ENCODE data around the gene AMN1.
"Not testable (repeated sequence)": the region's sequence is repeated elsewhere in the genome, so short reads cannot be mapped to it uniquely, and the experiment has no call there.

Gene AMN1

GRCh38 chr12:31749024-31749704, 20.3 kb upstream of the AMN1 start:
- DNase-seq (ENCODE audit: low spot score in 2 of 2) = peak; percentile 75 to 92
- H3K9me3 ChIP-seq = peaks cover 16% of the 10 kb centered on the region
- no peak overlapping the region for H3K4me3 ChIP-seq
- no peaks in the 10 kb centered on the region for H3K27me3 ChIP-seq (ENCODE audit: low read depth)
- no peaks in the 10 kb centered on the region for H3K36me3 ChIP-seq (replicated peaks)
- in situ Hi-C loops (cut with MboI; ENCODE audit: low sequenced_read_pairs) = no loop called here
- H3K4me1 ChIP-seq = peaks cover 17% of the 10 kb centered on the region

GRCh38 chr12:31745242-31745641, 16.4 kb upstream of the AMN1 start:
- Histone ChIP-seq H3K9me3 (peaks cover 14% of the 10 kb centered on the region), H3K4me3 (no peak overlapping the region), H3K27me3 (ENCODE audit: low read depth) (no peaks in the 10 kb centered on the region), H3K36me3 (replicated peaks) (no peaks in the 10 kb centered on the region), H3K4me1 (peaks cover 11% of the 10 kb centered on the region)
- DNase-seq (ENCODE audit: low spot score in 2 of 2) = no peak
- in situ Hi-C loops (cut with MboI; ENCODE audit: low sequenced_read_pairs) = no loop called here

GRCh38 chr12:31744363-31744762, 15.5 kb upstream of the AMN1 start:
- peaks cover 13% of the 10 kb centered on the region for H3K9me3 ChIP-seq
- H3K36me3 ChIP-seq (replicated peaks); H3K4me1 ChIP-seq; H3K27me3 ChIP-seq (ENCODE audit: low read depth); DNase-seq (ENCODE audit: low spot score in 2 of 2); in situ Hi-C loops (cut with MboI; ENCODE audit: low sequenced_read_pairs); H3K4me3 ChIP-seq: not testable (repeated sequence)

- no peak for DNase-seq (ENCODE audit: low spot score in 2 of 2)
- H3K4me1 ChIP-seq = peaks cover 4% of the 10 kb centered on the region; the same call in 1 of the 2 replicates
These were observed 14.1 kb upstream of the AMN1 start for GRCh38 chr12:31742891-31743290.

GRCh38 chr12:31740628-31741027, 11.8 kb upstream of the AMN1 start:
- no peaks in the 10 kb centered on the region for H3K27me3 ChIP-seq (ENCODE audit: low read depth)
- no peaks in the 10 kb centered on the region for H3K4me1 ChIP-seq
- DNase-seq (ENCODE audit: low spot score in 2 of 2) = no peak
- no peak overlapping the region for H3K4me3 ChIP-seq
- in situ Hi-C loops (cut with MboI; ENCODE audit: low sequenced_read_pairs) = no loop called here
- no peaks in the 10 kb centered on the region for H3K36me3 ChIP-seq (replicated peaks)
- no peaks in the 10 kb centered on the region for H3K9me3 ChIP-seq

More at GRCh38 chr12:31742891-31743290, 14.1 kb upstream of the AMN1 start:
- Histone ChIP-seq H3K36me3 (replicated peaks) (no peaks in the 10 kb centered on the region), H3K9me3 (peaks cover 3% of the 10 kb centered on the region; the same call in 1 of the 2 replicates), H3K27me3 (ENCODE audit: low read depth) (no peaks in the 10 kb centered on the region), H3K4me3 (no peak overlapping the region)
- in situ Hi-C loops (cut with MboI; ENCODE audit: low sequenced_read_pairs) = no loop called here

- DNase-seq (ENCODE audit: low spot score in 2 of 2) = no peak
- H3K36me3 ChIP-seq (replicated peaks) = no peaks in the 10 kb centered on the region
- H3K27me3 ChIP-seq (ENCODE audit: low read depth) = no peaks in the 10 kb centered on the region
- no peaks in the 10 kb centered on the region for H3K4me1 ChIP-seq
- H3K4me3 ChIP-seq = no peak overlapping the region
- in situ Hi-C loops (cut with MboI; ENCODE audit: low sequenced_read_pairs) = no loop called here
- H3K9me3 ChIP-seq = no peaks in the 10 kb centered on the region
These were observed 8.9 kb upstream of the AMN1 start for GRCh38 chr12:31737763-31738162.

- no peaks in the 10 kb centered on the region for H3K4me1 ChIP-seq
- no peaks in the 10 kb centered on the region for H3K27me3 ChIP-seq (ENCODE audit: low read depth)
- H3K9me3 ChIP-seq = no peaks in the 10 kb centered on the region
- no peaks in the 10 kb centered on the region for H3K36me3 ChIP-seq (replicated peaks)
- no peak for DNase-seq (ENCODE audit: low spot score in 2 of 2)
- H3K4me3 ChIP-seq = no peak overlapping the region
- in situ Hi-C loops (cut with MboI; ENCODE audit: low sequenced_read_pairs) = no loop called here
These were observed 8.5 kb upstream of the AMN1 start for GRCh38 chr12:31737345-31737744.

GRCh38 chr12:31736472-31736871, 7.7 kb upstream of the AMN1 start:
- no peaks in the 10 kb centered on the region for H3K27me3 ChIP-seq (ENCODE audit: low read depth)
- DNase-seq (ENCODE audit: low spot score in 2 of 2) = no peak
- H3K9me3 ChIP-seq = no peaks in the 10 kb centered on the region
- H3K4me1 ChIP-seq = no peaks in the 10 kb centered on the region
- no peak overlapping the region for H3K4me3 ChIP-seq
- H3K36me3 ChIP-seq (replicated peaks) = no peaks in the 10 kb centered on the region
- in situ Hi-C loops (cut with MboI; ENCODE audit: low sequenced_read_pairs) = no loop called here

- H3K36me3 ChIP-seq (replicated peaks); DNase-seq (ENCODE audit: low spot score in 2 of 2); H3K9me3 ChIP-seq; in situ Hi-C loops (cut with MboI; ENCODE audit: low sequenced_read_pairs); H3K4me1 ChIP-seq; H3K27me3 ChIP-seq (ENCODE audit: low read depth); H3K4me3 ChIP-seq: not testable (repeated sequence)
These were observed 5.0 kb upstream of the AMN1 start for GRCh38 chr12:31733549-31734432.

- no peak overlapping the region for H3K4me3 ChIP-seq
- H3K36me3 ChIP-seq (replicated peaks) = no peaks in the 10 kb centered on the region
- no peaks in the 10 kb centered on the region for H3K27me3 ChIP-seq (ENCODE audit: low read depth)
- H3K4me1 ChIP-seq = peaks cover 5% of the 10 kb centered on the region; the same call in 1 of the 2 replicates
- H3K9me3 ChIP-seq = peaks cover 5% of the 10 kb centered on the region; the same call in 1 of the 2 replicates
- in situ Hi-C loops (cut with MboI; ENCODE audit: low sequenced_read_pairs) = no loop called here
- DNase-seq (ENCODE audit: low spot score in 2 of 2) = no peak
These were observed 4.2 kb upstream of the AMN1 start for GRCh38 chr12:31732926-31733548.

- H3K36me3 ChIP-seq (replicated peaks); H3K9me3 ChIP-seq; in situ Hi-C loops (cut with MboI; ENCODE audit: low sequenced_read_pairs); H3K4me1 ChIP-seq; DNase-seq (ENCODE audit: low spot score in 2 of 2); H3K4me3 ChIP-seq; H3K27me3 ChIP-seq (ENCODE audit: low read depth): not testable (repeated sequence)
These were observed 2.4 kb upstream of the AMN1 start for GRCh38 chr12:31731203-31731602.

- no peak for DNase-seq (ENCODE audit: low spot score in 2 of 2)
- peak overlapping the region; percentile 48 for H3K4me3 ChIP-seq
- in situ Hi-C loops (cut with MboI; ENCODE audit: low sequenced_read_pairs) = no loop called here
These were observed 884 bp upstream of the AMN1 start for GRCh38 chr12:31729705-31730104.

GRCh38 chr12:31728289-31728916, 418 bp downstream of the AMN1 start:
- Histone ChIP-seq H3K4me3 (peak overlapping the region; percentile 48), H3K27me3 (ENCODE audit: low read depth) (no peaks in the 10 kb centered on the region), H3K36me3 (replicated peaks) (no peaks in the 10 kb centered on the region), H3K4me1 (peaks cover 5% of the 10 kb centered on the region; the same call in 1 of the 2 replicates), H3K9me3 (peaks cover 5% of the 10 kb centered on the region; the same call in 1 of the 2 replicates)
- peak; percentile 23 to 50 for DNase-seq (ENCODE audit: low spot score in 2 of 2)
- in situ Hi-C loops (cut with MboI; ENCODE audit: low sequenced_read_pairs) = no loop called here

More at GRCh38 chr12:31729705-31730104, 884 bp upstream of the AMN1 start:
- Histone ChIP-seq H3K36me3 (replicated peaks) (no peaks in the 10 kb centered on the region), H3K27me3 (ENCODE audit: low read depth) (no peaks in the 10 kb centered on the region), H3K9me3 (peaks cover 5% of the 10 kb centered on the region; the same call in 1 of the 2 replicates), H3K4me1 (peaks cover 5% of the 10 kb centered on the region; the same call in 1 of the 2 replicates)

All from HAP-1 (cell line).